Pulmonary artery endothelial cell (primary cell): Measurements from ENCODE around the gene LTBR. TPM values are rescaled to one million over a fixed set of nuclear protein-coding genes. Genes with fewer than 3 reads are reported as not detected.

Experiments
- DNase-seq: peaks from one replicate; pipeline ENCODE4 v3.0.0-alpha.2; 2011; ENCODE audit warnings: low read depth, low spot score
- total RNA-seq: library from RNA; depleted of rRNA; stranded (reverse); fragments of >200 nt; gene quantifications from 2 replicates; pipeline ENCODE4 v1.2.3, GENCODE V29; 2014

Gene LTBR
- total RNA-seq, 1 donor from 2014 or later = 33.6 TPM

- no peak for DNase-seq
Observed at GRCh38 chr12:6382371-6382770, 1.6 kb upstream of the LTBR start.

DNA sequence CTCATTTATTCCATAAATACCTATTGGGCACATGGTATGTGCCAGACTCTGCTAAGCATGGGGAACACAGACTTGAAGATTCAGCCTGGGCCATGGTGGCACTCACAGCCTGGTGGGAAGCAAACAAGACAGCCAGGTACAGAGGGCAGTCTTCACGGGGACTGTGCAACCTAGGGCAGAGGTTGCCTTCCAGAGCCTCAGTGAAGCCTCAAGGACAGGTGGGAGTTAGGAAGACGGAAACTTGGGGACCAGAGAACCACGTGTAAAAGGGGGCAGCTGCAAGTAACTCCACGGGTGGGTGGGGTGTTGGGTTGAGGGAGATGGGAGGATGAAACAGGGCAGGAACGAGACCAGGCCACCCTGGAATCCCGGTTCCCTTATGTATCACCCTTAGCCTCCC lies 980 bp upstream of the LTBR start:
- DNase-seq = no peak

GRCh38 chr12:6384499-6385436 lies 806 bp downstream of the LTBR start:
- no peak for DNase-seq

- DNase-seq = no peak
Observed at GRCh38 chr12:6386038-6386437, 2.1 kb downstream of the LTBR start.

GRCh38 chr12:6386491-6386890 lies 2.5 kb downstream of the LTBR start:
- DNase-seq = no peak

- DNase-seq = no peak
Observed at GRCh38 chr12:6387541-6387940, 3.6 kb downstream of the LTBR start.

- DNase-seq = no peak
Observed at GRCh38 chr12:6390084-6390799, 6.3 kb downstream of the LTBR start.

DNA sequence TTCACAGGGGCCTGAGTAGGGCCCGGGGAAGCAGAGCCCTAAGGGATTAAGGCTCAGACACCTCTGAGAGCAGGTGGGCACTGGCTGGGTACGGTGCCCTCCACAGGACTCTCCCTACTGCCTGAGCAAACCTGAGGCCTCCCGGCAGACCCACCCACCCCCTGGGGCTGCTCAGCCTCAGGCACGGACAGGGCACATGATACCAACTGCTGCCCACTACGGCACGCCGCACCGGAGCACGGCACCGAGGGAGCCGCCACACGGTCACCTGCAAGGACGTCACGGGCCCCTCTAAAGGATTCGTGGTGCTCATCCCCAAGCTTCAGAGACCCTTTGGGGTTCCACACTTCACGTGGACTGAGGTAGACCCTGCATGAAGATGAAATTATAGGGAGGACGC lies 7.1 kb downstream of the LTBR start:
- DNase-seq = no peak

DNA sequence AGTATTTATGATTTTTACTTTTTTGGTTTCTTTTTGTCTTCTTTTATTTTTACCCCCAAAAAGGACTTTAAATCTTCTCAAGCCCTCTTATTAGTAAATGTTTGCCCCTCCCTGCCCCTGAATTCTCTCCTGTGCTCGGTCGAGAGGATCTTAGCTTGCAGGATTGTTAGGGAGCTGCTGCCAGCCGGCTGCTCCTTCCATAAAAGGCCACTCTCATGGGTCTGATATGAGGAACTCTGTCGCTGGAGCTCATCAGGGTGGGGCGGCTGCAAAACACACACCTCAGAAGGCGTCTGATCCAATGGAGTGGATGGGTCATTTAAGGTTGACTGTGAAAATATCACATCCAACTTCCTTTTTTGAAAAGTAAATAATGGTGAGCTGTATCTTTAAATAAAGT lies 8.5 kb downstream of the LTBR start:
- DNase-seq = no peak

GRCh38 chr12:6393109-6393508 lies 9.1 kb downstream of the LTBR start:
- no peak for DNase-seq

GRCh38 chr12:6394398-6394797 lies 10.4 kb downstream of the LTBR start:
- no peak for DNase-seq

GRCh38 chr12:6396031-6396430 lies 12.1 kb downstream of the LTBR start:
- DNase-seq = no peak

DNA sequence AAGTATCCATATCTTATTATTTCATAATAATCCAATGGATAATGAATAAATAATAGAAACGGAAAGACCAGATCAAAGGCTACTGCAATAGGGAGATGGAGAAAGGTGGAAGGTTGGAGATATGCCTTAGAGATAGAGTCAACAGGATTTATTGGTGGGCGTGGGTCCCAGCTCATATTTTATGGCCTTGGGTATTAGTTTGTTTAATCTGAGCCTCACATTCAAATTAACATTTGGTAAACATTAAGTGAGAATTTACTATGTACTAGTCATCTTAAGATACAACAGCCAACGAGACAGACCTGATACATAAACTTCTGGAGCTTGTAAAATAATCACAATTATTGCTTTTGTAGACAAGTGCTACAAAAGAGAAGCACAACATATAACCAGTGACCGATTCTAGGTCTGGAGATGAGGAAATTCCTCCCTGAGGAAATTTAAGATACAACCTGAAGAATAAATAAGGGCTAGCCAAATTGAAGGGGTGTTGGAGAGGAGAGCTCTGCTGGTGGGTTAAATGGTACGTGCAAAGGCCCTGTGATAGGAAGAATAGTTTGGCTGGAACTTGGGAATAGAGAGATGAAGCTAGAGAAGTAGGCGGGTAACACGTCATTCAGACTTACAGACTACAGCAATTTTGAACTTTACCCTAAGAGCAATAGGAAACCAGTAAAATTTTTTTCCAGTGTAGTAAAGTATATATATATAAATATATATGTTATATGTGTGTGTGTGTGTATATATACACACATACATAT lies 16.1 kb downstream of the LTBR start:
- DNase-seq = no peak

DNA sequence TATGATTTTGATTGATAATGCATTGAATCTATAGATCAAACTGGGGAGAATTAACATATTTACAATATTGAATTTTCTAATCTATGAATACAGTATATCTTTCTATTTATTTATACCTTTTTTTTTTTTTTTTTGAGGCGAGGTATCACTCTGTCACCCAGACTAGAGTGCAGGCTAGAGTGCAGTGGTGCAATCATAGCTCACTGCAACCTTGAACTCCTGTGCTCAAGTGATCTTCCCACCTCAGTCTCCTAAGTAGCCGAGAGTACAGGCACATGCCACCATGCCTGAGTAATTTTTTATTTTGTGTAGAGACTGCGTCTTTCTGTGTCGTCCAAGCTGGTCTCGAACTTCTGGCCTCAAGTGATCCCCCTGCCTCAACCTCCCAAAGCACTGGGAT lies 20.4 kb downstream of the LTBR start:
- DNase-seq = no peak

GRCh38 chr12:6405963-6406362 lies 22.0 kb downstream of the LTBR start:
- no peak for DNase-seq

- DNase-seq = no peak
Observed at GRCh38 chr12:6407236-6407954, 23.4 kb downstream of the LTBR start.

GRCh38 chr12:6416596-6416995 lies 32.6 kb downstream of the LTBR start:
- no peak for DNase-seq

DNA sequence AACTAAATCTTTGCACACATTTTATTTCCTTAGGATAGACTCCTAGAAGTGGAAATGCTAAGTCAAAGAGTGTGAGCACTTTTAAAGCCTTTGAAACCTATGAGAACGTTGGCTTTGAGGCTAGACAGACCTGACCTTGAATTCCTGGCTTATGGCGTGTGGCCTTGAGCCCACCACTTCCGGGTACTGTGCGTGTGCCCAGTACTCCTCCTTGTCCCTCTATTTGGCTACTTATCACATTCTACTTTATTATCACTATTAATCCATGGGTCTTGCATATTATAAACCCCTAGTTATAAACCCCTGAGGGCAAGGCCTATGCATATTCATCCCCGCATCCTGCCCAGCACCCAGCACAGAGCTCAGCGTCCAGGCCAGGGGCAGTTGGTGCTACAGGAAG lies 34.8 kb downstream of the LTBR start:
- no peak for DNase-seq

DNA sequence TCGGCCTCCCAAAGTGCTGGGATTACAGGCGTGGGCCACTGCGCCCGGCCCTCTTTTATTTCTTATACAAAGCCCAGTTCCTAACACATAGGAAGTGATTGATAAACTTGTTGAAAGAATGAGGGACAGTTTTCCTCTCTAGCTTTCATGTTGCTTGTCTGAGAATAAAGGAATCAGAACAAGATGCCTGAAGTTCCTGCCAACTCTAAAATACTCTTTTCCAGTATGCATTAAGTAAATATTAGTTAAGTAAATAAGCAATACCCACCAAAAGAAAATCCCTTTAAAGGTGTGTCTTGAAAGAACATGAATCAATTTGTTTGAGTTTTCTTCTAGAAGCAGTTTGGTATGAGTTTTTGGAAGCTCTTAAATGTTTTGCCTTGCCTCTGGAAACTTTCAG lies 36.4 kb downstream of the LTBR start:
- DNase-seq = no peak

DNA sequence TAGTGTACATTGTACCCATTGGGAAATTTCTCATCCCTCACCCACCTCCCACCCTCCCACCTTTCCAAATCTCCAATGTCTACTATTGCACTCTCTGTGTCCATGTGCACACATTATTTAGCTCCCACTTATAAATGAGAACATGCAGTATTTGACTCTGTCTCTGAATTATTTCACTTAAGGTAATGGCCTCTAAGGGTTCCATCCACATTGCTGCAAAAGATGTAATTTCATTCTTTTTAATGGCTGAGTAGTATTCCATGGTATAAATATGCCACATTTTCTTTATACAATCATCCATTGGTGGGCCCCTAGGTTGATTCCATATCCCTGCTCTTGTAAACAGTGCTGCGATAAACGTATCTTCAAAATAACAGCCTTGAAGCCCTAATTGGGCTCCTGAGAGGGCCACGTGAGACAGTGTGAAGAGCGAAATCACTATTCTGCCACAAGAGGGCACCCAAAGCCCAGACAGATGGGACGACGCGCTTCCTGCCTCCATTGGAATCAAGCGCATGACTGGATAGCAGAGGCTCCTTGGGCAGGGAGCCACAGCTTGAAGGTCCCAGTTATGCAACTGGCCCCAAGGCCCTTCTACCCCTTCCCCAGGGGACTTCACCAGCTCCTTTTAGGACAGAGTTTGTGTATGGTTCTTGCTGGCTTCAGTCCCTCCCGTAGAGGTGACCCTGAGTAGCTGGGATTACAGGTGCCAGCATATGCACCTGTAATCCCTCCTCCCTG lies 39.5 kb downstream of the LTBR start:
- DNase-seq = peak; percentile 77

DNA sequence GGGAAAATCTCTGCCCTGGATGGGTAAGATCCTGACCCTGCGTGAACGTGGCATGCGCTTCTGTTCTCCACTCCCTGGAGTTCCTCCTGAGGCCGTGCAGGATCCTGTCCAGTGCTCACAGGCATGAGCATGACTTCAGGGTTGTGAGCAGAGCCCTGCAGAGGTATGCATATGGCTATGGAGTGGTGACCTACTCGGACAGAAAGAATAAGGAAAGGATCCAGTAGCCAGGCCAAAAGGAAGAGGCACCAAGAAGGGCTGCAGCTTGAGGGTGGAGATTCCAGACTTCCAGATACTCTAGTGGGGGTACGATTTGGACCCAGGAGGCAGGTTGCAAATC lies 40.0 kb downstream of the LTBR start:
- DNase-seq = no peak
